ENCODE measurements around the gene NOP58.

GRCh38 chr2:202339071-202339870 lies 73.7 kb downstream of the NOP58 start:
- TF ChIP-seq POLR2A (IDR thresholded peaks at IDR 0.05) (no peak), CTCF (IDR thresholded peaks at IDR 0.05) (no peak)

All from esophagus squamous epithelium (tissue), 4 donors.